SK-N-SH (cell line): ENCODE results near the gene ACOT12. TPM values are rescaled to one million over a fixed set of nuclear protein-coding genes. Genes with fewer than 3 reads are reported as not detected.

Source experiments
- CTCF ChIA-PET: fragments of 300-600, 350-600 bp; formaldehyde crosslinking; extraction: SDS; loops from one replicate; lab custom pipeline; 2021; lab: Yijun Ruan, JAX
- POLR2A ChIA-PET: fragments of 350-600 bp; sonication (Branson Sonifier 250); formaldehyde crosslinking; extraction: SDS; loops from one replicate; lab custom pipeline; 2020; ENCODE audit warnings: antibody characterized with exemption, inconsistent platforms; lab: Yijun Ruan, JAX
- DNase-seq: peaks from one replicate; pipeline ENCODE4 v3.0.0; 2012
- H2AFZ ChIP-seq: fragments of 200-600 bp; sonication (generic); 2 replicates; pipeline ENCODE4 v1.8.1; 2016; ENCODE audit warnings: antibody characterized with exemption, mild to moderate bottlenecking, low read depth
- H3F3A ChIP-seq: fragments of 200-600 bp; sonication (generic); replicated peaks from 2 replicates; pipeline ENCODE3; 2016; ENCODE audit warnings: antibody characterized with exemption, mild to moderate bottlenecking; ENCODE audit not compliant: insufficient read depth
- H3K27ac ChIP-seq, 2 experiments: fragments of 200-500 bp in 1 of 2; fragments of 200-600 bp in 1 of 2; sonication (Bioruptor generic) in 1 of 2; sonication (generic), shearing (Covaris generic) in 1 of 2; 2 replicates each; pipeline versions ENCODE4 v1.5.1 to v1.6.1; 2014 to 2016; ENCODE audit warnings: low read depth in 2 of 2, inconsistent platforms in 1 of 2, low read length in 1 of 2, mild to moderate bottlenecking in 1 of 2, mixed read lengths in 1 of 2
- H3K27me3 ChIP-seq: fragments of 200-600 bp; sonication (generic), shearing (Covaris generic); 2 replicates; pipeline ENCODE4 v1.6.1; 2016; ENCODE audit warnings: mixed run types; ENCODE audit not compliant: insufficient read depth
- H3K36me3 ChIP-seq, 2 experiments: fragments of 200-500 bp in 1 of 2; fragments of 200-600 bp in 1 of 2; sonication (Bioruptor generic) in 1 of 2; sonication (generic) in 1 of 2; replicated peaks in 1 of 2; 2 replicates each; pipeline versions ENCODE3 to v1.5.1; 2014 to 2016; ENCODE audit warnings: low read length in 1 of 2, mild to moderate bottlenecking in 1 of 2; ENCODE audit not compliant: insufficient read depth in 2 of 2, control insufficient read depth in 1 of 2
- H3K4me1 ChIP-seq, 2 experiments: fragments of 200-500 bp in 1 of 2; fragments of 200-600 bp in 1 of 2; sonication (Bioruptor generic) in 1 of 2; sonication (generic), shearing (Covaris generic) in 1 of 2; 2 replicates each; pipeline versions ENCODE4 v1.5.1 to v1.6.1; 2014 to 2016; ENCODE audit warnings: low read depth in 1 of 2, low read length in 1 of 2, mixed run types in 1 of 2; ENCODE audit not compliant: insufficient read depth in 2 of 2, control insufficient read depth in 1 of 2
- H3K4me2 ChIP-seq: fragments of 200-600 bp; sonication (generic), shearing (Covaris generic); 2 replicates; pipeline ENCODE4 v1.6.1; 2017; ENCODE audit warnings: mixed run types
- H3K4me3 ChIP-seq, 2 experiments: fragments of 200-500 bp in 1 of 2; fragments of 200-600 bp in 1 of 2; sonication (Bioruptor generic) in 1 of 2; sonication (generic), shearing (Covaris generic) in 1 of 2; 2 replicates each; pipeline versions ENCODE4 v1.5.1 to v1.8.1; 2014 to 2016; ENCODE audit warnings: low read depth in 2 of 2, inconsistent platforms in 1 of 2, low read length in 1 of 2, mild to moderate bottlenecking in 1 of 2, mixed read lengths in 1 of 2, moderate library complexity in 1 of 2
- H3K79me2 ChIP-seq: fragments of 200-600 bp; sonication (generic); 2 replicates; pipeline ENCODE4 v1.8.1; 2017; ENCODE audit warnings: mild to moderate bottlenecking; ENCODE audit not compliant: insufficient read depth
- H3K9ac ChIP-seq: fragments of 200-600 bp; sonication (generic); 2 replicates; pipeline ENCODE4 v1.6.1; 2017; ENCODE audit warnings: mixed run types
- H3K9me2 ChIP-seq: fragments of 200-600 bp; sonication (generic); 2 replicates; pipeline ENCODE4 v1.6.1; 2017; ENCODE audit warnings: mixed run types
- H3K9me3 ChIP-seq: fragments of 200-600 bp; sonication (generic); 2 replicates; pipeline ENCODE4 v1.6.1; 2017; ENCODE audit warnings: mixed run types, mild to moderate bottlenecking, moderate library complexity
- H4K20me1 ChIP-seq: fragments of 200-600 bp; sonication (generic); 2 replicates; pipeline ENCODE4 v1.6.1; 2017; ENCODE audit warnings: mild to moderate bottlenecking, mixed run types; ENCODE audit not compliant: insufficient read depth
- CHD2 ChIP-seq: fragments of 150-350 bp; IDR thresholded peaks from 2 replicates; pipeline ENCODE4 v1.6.1; 2018; ENCODE audit warnings: low read length; ENCODE audit not compliant: partially characterized antibody
- CTCF ChIP-seq: fragments of 200-600 bp; sonication (generic); IDR thresholded peaks from 2 replicates; pipeline ENCODE4 v1.6.1; 2017; ENCODE audit warnings: antibody characterized with exemption, mild to moderate bottlenecking, moderate library complexity
- FOSL2 ChIP-seq: IDR thresholded peaks from 2 replicates; pipeline ENCODE4 v1.4.0; 2012; ENCODE audit warnings: low read depth, mild to moderate bottlenecking, moderate library complexity, borderline replicate concordance
- GATA2 ChIP-seq: sonication (generic); formaldehyde crosslinking; IDR thresholded peaks from 2 replicates; pipeline ENCODE4 v1.5.0; 2020; ENCODE audit warnings: mild to moderate bottlenecking, missing genetic modification reagents
- MAX ChIP-seq: IDR thresholded peaks from 2 replicates; pipeline ENCODE4 v1.4.0; 2012; ENCODE audit warnings: low read depth
- MEF2A ChIP-seq: IDR thresholded peaks from 2 replicates; pipeline ENCODE4 v1.4.0; 2012; ENCODE audit warnings: low read depth, borderline replicate concordance
- NFIC ChIP-seq: IDR thresholded peaks from 2 replicates; pipeline ENCODE4 v1.4.0; 2012; ENCODE audit warnings: borderline replicate concordance
- REST ChIP-seq: IDR thresholded peaks from 2 replicates; pipeline ENCODE4 v1.6.1; 2012; ENCODE audit warnings: mild to moderate bottlenecking, low read depth, low read length, moderate library complexity
- SIN3A ChIP-seq: IDR thresholded peaks from 2 replicates; pipeline ENCODE4 v1.6.1; 2012; ENCODE audit warnings: low read depth, mild to moderate bottlenecking, low read length, moderate library complexity, borderline replicate concordance
- SMC3 ChIP-seq: IDR thresholded peaks from 2 replicates; pipeline ENCODE4 v1.6.1; 2012; ENCODE audit warnings: low read depth, low read length, improper control_type of control experiment
- TAF1 ChIP-seq: IDR thresholded peaks from 2 replicates; pipeline ENCODE4 v1.6.1; 2012; ENCODE audit warnings: low read depth, mild to moderate bottlenecking, low read length, moderate library complexity, borderline replicate concordance
- ZBTB33 ChIP-seq: IDR thresholded peaks from 2 replicates; pipeline ENCODE4 v1.4.0; 2012; ENCODE audit warnings: low read depth, borderline replicate concordance
- polyA plus RNA-seq, 3 experiments: library from polyadenylated mRNA; depleted of rRNA; stranded (reverse); fragments of >200 nt; gene quantifications; 2 replicates each; pipeline ENCODE4 v1.2.3, GENCODE V29; 2012

The ACOT12 gene
- polyA plus RNA-seq, 1 of the 3 experiments (the other 2 are of a cell fraction) = 0.07 TPM

DNA sequence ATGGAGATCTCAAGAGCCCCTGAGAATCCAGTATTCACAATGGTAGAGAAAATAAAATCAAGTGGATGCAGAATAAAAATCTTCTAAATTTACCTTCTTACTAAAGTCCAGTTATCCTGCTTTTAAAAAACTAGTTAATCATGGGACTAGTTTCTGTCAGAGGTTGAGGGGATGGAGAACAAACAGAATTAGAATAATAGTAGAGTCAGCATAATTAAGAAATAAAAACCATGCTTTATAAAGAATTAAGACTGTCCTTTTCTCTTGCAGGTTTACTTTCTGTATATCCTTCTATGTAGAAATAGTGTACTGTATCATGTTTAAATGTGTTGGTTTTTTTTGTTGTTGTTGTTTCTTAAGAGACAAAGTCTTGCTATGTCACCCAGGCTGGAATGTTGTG is 23.0 kb downstream of the ACOT12 start:
- H3K36me3 ChIP-seq = no peaks in the 10 kb centered on the region
- H3K4me2 ChIP-seq = no peak overlapping the region
- POLR2A ChIA-PET = no interaction called here
- no peak for DNase-seq
- H3K9me2 ChIP-seq = no peaks in the 10 kb centered on the region
- H2AFZ ChIP-seq = no peak overlapping the region
- peaks cover 9% of the 10 kb centered on the region; the same call in 1 of the 2 replicates for H3K27me3 ChIP-seq
- no peak overlapping the region for H3K9ac ChIP-seq
- H3K9me3 ChIP-seq = no peaks in the 10 kb centered on the region
- no peak overlapping the region for H3K27ac ChIP-seq
- H3F3A ChIP-seq = no peaks in the 10 kb centered on the region
- H4K20me1 ChIP-seq = no peaks in the 10 kb centered on the region
- no peaks in the 10 kb centered on the region for H3K79me2 ChIP-seq
- TF ChIP-seq SIN3A (no peak), CTCF (no peak), MAX (no peak), FOSL2 (no peak), CHD2 (no peak), TAF1 (no peak), REST (no peak), GATA2 (CRISPR knock-in tag) (no peak), ZBTB33 (no peak), SMC3 (no peak), NFIC (no peak), MEF2A (no peak)
- CTCF ChIA-PET = no interaction called here
- H3K4me3 ChIP-seq = no peak overlapping the region
- no peaks in the 10 kb centered on the region for H3K4me1 ChIP-seq
